GM18868 (cell line): ENCODE measurements around the gene RBPJL.

ENCODE experiments used
- ATAC-seq: cut with Tn5 transposase; IDR thresholded peaks from one replicate; pipeline ENCODE4 v1.9.1; 2021; ENCODE audit warnings: mild to moderate bottlenecking, moderate library complexity; ENCODE audit not compliant: unreplicated experiment

RBPJL gene

DNA sequence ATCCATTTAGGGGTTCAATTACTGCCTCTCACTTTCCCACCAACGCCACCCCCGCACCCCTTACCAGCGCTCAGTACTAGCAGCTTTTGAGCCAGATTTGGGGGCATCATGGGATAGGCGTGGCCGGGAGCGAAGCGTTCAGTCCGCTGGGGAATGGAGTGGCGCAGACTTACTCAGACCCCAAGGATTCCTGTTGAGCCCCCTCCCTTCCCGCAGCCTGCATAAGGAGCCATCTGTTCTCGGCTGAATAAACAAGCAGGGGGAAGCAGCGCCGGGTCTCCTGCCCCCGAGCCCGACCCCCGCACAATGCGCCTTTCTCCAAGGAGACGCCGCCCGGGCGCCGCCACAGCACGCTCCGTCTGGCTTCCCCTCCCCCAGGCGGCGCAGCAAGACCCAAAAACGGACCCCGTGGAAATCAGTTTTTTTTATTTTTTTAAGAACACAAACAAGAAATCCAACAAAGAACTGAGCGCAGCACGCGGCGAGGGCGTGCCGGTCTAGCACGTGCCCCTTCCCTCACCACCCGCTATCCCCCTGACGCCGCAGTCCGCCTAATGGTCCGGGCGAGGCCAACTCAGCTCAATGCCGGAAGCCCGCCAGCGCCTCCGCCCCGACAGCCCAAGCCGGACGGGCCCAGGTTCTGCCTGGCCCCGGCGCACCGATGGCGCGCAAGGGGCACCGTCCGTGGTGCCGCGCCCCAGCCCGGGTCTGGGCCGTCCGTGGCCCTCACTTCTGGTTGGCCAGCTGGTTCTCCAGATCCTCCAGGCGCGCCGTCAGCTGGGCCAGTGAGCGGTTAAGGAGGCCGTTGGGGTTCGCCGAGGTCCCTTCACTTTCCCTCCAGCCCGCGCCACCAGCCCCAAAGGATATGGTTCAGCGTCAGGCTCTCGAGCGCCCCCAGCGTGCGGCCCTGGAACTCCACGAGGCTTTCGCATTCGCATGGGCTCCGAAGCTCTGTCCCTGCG is 13.3 kb upstream of the RBPJL start:
- ATAC-seq: peak; percentile 39

DNA sequence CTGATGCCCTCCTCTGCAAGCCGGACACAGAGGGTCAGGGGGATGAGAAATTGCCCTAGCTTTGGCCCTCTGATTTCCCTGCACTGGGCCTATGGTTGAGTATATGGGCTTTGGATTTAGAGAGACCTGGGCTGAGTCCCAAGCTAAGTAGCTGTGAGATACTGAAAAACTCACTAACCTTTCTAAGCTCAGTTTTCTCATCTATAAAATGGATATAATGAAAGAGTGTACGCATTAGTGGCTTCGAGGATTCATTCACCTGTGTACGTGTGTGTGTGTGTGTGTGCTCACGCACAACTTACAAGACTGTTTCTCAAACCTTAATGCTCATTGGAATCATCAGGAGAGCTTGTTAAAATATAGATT is 12.7 kb upstream of the RBPJL start:
- ATAC-seq: no peak

DNA sequence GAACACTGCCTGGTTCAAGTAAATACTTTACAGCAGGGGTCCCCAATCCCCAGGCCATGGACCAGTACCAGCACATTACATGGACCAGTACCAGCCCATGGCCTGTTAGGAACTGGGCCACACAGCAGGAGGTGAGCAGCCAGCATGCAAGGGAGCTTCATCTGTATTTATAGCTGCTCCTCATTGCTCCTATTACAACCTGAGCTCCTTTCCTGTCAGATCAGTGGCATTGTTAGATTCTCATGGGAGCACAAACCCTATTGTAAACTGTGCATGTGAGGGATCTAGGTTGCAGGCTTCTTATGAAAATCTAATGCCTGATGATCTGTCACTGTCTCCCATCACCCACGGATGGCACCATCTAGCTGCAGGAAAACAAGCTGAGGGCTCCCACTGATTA is 12.0 kb upstream of the RBPJL start:
- ATAC-seq: no peak

DNA sequence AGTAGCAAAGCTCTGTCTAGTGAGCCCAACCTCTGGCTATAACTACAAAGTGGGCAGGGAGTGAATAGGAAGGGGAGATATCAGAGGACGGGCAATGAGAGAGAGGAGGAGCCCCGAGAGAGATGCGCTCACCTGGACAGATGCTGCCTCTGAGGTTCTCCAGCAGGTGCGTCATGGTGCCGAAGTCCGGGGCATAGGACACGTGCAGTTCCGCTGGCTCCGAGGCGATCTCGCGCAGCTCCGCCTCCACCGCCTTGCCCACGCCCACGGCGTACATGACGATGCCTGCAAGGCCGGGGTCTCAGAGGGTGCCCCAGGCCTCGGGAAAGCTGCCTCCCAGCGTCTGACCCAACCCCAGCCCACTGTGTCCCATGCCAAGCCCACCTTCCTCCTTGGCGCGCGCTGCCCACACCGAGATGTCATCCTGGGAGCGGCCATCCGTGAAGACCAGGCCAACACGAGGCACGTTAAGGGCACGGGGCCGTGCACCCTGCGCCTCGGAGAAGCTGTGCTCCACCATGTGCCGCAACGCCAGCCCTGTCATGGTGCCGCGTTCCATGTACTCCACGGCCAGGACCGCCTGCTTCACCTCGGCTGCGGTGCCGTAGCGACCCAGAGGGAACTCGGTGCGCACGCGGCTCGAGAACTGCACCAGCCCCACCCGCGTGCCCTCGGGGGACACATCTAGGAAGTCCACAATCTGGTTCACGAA is 8.7 kb upstream of the RBPJL start:
- no peak for ATAC-seq

DNA sequence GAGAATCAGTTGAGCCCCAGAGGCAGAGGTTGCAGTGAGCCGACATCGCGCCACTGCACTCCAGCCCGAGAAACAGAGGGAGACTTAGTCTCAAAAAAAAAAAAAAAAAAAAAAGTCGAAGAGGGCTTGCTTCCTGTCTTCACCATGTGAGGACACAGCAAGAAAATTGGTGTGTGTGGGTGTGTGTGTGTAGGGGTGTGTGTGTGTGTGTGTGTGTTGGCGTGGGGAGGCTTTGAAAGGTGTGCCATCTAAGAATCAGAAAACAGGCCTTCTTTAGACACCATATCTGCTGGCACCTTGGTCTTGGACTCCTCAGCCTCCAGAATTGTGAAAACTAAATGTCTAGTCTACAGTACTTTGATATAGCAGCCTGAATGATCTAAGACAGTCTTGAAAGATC is 6.9 kb upstream of the RBPJL start:
- ATAC-seq: no peak

DNA sequence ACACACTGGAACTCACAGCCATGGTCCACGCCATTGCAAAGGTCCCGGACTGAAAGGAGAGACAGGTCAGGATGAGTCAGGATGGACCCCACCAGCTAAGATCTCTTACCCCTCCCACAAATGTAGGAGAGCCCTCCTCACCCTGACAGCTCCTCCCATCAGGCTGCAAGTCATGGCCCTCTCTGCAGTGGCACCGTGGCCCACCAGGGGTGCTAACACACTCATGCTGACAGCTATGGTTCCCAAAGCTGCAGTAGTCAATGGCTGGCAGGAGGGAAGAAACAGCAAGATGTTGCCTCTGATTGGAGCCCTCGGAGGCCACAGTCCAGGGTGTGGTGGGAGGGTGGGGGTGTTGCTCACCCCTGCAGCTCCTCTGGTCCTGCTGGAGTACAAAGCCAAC is 5.7 kb upstream of the RBPJL start:
- peak; percentile 63 for ATAC-seq

DNA sequence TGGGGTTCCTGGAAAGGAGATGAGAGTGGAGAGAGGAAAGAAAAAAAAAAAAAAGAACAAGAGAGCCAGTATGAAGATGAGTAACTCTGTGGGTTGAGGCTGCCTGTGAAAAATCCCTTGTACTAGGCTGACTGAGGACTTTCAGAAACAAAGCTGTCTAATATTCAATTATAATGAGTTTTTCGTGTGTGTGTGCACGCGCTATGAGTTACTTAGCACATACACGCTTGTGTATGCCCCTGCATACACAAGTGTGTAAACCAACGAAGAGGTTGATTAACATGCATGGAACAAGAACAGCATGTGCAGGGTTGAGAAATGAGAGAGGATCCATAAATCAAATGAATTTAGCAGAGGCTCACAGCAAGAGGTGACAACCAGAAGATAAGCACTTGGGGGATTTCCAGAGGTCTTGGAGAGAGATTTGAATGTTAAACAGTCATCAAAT is 4.8 kb upstream of the RBPJL start:
- ATAC-seq: no peak

DNA sequence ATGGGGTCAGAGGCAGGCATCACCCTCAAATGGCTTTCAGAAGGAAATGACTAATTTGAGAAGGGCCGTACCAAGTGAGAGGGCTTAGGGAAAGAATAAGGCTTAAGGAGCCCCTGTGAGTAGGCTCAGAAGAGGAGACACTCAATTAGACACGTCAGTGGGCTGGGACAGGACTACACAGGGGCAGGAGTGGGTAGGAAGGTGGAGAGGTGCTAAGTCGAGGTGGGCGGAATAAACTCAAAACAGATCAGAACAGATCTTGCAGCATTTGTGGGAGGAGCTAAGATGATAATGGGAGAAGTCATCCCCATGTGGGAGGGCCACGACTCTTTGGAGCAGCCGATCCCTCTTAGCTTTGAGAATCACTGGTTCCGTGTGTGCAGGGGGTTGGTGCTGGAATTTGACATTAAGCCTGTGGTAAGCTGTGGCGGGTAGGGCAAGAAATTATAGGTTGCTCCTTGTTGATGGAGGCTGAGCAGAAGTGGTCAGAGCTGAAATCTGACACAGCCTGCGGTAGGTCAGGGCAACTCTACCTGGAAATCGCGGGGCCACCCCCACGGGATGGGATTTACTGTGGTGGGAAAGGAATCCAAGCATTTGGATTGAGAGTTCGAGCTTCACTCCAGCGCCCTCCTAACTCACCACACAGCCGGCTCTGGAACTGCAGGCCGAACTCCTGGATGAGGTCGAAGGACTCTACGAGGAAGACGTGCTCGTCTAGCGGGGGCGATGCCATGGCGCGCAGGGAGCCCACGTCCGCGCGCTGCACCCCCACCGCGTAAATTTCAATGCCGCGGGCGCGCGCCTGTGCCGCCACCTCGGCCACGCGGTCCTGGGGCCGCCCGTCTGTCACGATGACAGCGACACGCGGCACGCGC is 2.8 kb upstream of the RBPJL start:
- ATAC-seq: no peak

DNA sequence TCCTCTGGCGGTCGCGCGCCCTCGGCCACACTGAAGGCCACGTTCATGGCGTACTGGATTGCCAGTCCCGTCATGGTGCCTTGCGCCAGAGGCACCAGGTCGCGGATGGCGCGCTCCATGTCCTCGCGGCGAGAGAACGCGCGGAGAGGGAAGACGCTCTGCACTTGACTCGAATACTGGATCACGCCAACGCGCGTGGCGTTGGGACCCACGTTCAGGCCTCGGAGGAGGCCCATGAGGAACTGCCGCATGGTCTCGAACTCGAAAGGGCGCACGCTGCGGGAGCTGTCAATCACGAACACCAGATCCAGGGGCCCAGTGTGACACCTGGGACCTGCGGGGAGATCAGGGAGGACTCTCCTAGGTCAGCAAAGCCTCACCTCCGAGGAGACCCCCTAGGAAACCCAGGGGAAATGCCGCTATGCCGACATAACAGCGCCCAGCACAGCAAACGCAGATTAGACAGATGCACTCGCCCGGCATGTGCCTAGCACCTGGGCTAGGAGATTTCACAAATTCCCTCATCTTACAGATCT is 2.1 kb upstream of the RBPJL start:
- no peak for ATAC-seq

DNA sequence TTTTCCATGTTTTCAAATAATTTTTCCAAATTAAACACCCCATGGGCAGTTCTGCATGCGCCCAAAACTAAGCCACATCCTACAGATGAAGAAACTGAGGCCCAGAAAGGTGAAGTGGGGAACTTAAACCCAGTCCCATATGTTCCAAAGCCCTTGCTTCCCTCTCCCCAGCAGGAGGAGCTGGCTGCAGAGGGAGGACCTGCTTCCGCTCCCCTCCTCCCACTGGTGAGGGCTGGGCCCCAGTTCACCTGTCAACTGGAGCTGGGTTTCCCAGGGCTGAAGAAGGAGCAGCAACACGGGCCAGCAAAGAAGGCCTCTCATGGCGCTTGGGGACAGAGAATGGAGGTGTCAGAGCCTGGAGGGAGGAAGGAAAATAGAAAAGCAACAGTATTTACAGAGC is 1.4 kb upstream of the RBPJL start:
- no peak for ATAC-seq

DNA sequence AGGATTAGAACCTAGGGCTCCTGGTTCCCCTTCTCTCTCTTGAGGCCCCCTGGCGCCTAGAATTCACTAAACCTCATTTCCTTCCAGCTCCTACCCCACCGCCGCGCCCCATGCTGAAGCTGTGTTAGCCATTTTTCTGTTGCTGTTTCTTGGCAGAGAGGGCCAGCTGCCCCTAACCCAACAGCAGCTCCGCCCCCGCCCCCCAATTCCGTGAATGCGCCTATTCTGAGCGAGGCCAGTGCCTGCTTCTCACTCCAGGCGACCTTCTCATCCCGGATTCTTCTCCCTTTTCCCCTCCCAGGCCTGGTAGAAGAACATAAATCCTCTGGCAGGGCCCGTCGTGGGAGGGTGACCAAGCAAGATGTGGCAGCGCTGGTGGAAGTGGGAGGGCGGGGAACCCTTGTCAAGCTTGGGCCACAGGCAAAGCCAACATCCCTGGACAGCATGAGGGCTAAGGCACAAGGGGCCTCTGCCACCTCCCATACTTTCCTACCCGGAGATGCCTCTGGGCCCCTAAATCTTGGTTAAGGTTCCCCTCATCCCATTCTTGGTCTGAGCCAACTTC is 518 bp downstream of the RBPJL start:
- ATAC-seq: no peak

DNA sequence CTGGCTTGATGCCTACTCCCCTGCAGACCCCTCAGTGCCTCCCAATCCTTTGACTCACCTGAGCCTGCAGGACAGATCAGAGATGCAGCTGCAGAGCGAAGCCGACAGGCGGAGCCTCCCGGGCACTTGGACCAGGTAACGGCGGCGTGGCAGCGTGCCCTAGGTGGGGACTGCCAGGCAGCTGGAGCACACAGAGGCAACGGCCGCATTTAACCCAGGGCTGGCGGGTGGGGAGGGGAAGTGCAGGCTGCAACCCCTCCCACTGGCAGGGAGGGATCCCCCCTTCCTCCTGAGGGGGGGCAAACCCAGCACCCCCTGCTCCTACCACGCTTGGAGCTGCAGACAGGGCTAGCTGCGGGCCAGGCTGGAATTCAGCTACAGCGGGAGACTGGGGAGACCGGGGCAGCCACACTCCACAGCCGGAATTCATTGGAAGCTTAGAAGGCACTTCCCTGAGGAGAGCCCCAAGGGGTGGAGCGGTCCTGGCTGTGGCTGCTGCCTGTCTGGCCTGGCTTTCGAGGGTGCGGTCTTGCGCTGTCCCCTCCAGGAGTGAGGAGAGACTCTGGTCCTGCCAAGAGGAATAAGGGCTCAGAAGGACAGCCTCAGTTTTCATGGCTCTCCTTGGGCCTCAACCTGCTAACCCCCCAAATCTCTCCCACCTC is 1.6 kb downstream of the RBPJL start, which contains the start of gene MATN4:
MATN4 (minus strand) TSS at position 183 of the 662 bp plus-strand sequence. CDS start 2,717 bp downstream, outside the sequence.
- no peak for ATAC-seq

DNA sequence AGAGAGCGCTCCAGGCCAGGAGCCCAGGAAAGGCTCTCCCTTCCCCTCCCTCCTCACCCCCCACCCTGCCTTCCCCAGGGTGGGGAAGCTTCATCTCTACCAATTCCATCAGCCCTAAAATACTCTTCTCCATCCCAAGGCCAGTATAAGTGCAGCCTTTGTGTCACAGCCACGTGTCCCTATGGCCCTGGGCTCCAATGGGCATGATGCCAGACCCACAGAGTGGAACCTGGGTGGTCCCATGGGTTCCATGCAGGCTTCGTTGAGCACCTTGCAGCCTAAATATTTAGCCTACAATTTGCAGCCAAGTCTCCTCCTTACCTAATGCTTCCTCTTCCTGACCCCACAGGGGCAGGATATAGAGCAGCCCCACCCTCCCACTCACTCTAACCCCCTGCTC is 2.4 kb downstream of the RBPJL start:
- ATAC-seq: no peak

DNA sequence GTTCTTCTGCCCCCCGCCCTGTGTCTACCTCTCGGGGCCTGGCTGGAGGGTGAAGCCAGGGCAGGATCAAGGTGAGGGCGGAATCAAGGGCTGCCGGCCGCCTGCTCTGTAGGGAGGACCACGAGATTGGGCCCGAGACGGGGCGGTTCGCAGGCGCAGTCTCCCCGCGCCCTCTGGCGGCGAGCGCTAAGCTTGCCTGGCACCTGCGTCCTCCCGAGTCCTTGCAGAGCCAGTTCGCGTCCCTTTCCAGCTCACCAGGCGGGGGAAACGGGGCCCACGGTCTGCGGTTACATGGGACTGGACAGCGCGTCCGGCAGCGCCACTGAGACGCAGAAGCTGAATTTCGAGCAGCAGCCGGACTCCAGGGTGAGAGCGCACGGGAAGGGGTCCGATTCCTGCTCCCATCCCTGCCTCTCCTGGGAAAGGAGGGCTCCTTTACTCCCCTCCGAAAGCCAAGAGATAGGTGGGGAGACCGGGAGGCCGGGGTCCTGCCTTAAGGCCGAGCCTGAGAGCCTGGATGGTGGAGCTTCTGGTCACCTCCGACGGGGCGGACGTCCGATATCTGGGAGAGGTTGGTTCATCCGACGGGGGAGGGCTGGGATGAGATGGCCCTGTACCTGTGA is 5.1 kb downstream of the RBPJL start:
- ATAC-seq: peak; percentile 63

DNA sequence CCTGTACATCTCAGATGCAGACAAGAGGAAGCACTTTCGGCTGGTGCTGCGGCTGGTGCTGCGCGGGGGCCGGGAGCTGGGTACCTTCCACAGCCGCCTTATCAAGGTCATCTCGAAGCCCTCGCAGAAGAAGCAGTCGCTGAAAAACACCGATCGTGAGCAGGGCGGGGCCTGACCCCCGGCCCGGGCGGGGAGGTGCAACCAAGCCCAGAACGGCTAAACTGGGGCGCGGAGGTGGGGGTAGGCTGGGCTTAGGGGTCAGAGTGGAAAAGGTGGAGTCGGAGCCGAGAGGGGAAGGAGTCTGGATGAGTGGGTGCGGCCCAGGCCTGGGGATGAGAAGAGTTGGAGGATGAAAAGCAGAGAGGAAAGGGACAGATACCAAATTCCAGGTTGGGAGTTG is 5.6 kb downstream of the RBPJL start:
- no peak for ATAC-seq

DNA sequence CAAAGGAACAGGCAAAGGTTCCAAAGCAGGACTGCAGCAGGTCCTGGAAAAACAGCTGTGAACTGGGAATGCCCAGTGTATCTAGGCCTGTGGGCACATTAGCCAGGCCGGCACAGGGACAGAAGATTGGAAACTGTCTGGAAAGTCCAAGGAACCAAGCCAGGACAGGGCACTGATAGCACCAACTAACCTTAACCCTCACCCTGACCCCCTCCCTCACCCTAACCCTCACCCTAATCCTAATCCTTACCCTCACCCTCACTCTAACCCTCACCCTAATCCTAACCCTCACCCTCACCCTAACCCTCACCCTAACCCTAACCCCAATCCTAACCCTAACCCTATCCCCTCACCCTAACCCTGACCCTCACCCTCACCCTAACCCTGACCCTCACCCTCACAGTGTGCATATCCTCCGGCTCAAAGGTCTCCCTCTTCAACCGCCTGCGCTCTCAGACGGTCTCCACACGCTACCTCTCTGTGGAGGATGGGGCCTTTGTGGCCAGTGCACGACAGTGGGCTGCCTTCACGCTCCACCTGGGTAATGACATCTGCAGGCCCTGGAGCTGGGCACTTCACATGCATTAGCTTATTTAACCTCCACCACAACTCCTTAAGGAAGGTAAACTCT is 6.5 kb downstream of the RBPJL start:
- no peak for ATAC-seq

DNA sequence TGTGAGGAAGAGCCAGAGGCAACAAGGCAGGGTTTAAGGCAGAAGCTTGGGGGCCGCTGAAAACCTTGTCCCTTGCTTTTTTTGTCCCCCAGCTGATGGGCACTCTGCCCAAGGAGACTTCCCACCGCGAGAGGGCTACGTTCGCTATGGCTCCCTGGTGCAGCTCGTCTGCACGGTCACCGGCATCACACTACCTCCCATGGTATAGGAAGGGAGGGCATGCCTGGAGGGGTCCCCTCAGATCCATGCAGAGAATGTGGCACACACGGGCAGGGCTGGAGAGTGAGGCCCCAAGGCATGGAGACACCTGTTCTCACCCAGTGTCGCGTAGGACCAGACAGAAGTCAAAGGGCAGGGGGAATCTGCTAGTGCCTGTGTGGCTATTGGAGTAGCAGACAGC is 7.3 kb downstream of the RBPJL start:
- ATAC-seq: no peak

DNA sequence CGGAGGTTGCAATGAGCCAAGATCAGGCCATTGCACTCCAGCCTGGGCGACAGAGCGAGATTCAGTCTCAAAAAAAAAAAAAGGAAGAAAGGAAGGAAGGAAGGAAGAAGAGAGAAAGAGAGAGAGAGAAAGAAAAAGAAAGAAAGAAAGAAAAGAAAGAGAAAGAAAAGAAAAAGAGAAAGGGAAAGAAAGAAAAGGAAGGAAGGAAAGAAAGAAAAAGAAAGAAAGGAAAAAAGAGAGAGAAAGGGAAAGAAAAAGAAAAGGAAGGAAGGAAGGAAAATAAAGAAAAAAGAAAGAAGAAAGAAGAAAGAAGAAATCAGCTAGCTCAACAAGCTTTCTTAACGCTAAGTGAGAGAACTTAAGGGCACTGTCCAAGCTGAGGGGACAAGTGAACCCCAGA is 9.0 kb downstream of the RBPJL start:
- ATAC-seq: no peak
